ENCODE measurements around the gene FAM89A.

GRCh38 chr1:231036416-231036815 lies 3.6 kb downstream of the FAM89A start:
- TF ChIP-seq CTCF (conservative IDR thresholded peaks at IDR 0.05; ENCODE audit: low read depth, low read length): no peak
- no peak for TF ChIP-seq EZH2 (IDR thresholded peaks at IDR 0.05; ENCODE audit: low read length, unreplicated experiment)
- no peak for TF ChIP-seq EZH2phosphoT487 (IDR thresholded peaks at IDR 0.05; ENCODE audit: borderline replicate concordance, low read length)

All from PC-3 (cell line).